GM19099 (cell line): ENCODE data around the gene TGOLN2.

ENCODE experiments used
- POLR2A ChIP-seq: IDR thresholded peaks from 3 replicates; pipeline ENCODE4 v1.6.1; 2011; ENCODE audit warnings: low read depth; ENCODE audit not compliant: insufficient read length; ENCODE audit errors: extremely low read depth

Gene TGOLN2

DNA sequence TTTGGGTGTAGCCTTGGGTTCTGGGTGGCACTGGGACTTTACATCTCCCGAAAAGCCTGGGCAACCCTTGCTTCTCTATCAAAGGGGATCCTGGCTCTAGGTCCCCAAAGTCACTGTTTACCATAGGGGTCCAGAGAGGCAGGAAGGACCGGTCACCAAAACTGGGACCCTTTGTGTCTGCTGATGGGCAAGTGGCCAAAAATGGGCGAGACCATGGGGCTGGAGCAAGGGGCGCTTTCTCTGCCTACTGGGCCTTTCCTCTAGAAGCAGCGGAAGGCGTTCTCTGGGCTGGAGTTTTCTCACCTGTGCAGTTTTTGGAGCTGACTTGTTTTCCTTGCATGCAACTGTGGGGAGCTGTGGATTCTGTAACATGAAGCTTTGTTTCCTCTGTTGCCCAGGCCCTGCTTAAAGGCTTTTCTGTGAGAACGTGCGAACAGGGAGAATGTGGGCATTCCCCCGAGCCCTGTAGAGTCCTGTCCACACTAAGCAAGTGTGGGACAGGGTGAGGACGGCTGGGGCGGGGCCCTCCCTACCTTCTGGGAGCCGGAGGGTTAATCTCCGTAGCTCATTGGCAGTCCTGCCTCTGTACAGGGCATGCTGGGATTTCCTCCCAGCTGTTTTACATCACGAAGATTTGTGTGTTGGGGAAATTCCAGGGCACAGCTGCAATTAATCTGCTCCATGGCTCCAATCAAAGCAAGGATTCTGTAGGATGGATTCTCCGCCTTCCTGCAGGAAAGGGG, 50.2 kb downstream of the TGOLN2 start:
- no peak for TF ChIP-seq POLR2A

DNA sequence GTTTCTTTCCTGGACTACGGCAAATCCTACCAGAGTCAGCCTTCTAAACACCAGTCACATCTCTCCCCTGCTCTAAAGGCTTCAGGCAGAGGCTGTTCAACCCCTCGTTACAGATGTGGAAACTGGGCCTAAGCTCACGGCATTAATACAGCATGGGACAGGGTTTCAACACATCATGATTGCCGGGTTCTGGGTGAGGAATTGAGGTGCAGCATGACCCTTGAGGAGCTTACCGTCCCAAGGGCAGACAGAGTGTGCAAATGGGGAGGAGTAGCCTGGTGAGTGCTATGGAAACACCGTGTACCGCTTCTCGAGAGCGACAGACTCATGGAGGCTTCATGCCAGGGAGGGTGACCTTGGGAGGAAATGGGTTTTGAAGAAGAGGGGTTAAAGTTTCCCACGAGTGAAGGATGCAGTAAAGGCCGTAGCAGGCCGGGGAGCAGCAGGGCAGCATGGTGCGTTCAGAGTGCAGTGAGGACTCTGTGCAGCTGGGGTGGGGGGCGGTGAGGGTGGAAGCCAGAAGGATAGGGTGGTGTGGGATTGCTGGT, 51.1 kb downstream of the TGOLN2 start:
- no peak for TF ChIP-seq POLR2A

DNA sequence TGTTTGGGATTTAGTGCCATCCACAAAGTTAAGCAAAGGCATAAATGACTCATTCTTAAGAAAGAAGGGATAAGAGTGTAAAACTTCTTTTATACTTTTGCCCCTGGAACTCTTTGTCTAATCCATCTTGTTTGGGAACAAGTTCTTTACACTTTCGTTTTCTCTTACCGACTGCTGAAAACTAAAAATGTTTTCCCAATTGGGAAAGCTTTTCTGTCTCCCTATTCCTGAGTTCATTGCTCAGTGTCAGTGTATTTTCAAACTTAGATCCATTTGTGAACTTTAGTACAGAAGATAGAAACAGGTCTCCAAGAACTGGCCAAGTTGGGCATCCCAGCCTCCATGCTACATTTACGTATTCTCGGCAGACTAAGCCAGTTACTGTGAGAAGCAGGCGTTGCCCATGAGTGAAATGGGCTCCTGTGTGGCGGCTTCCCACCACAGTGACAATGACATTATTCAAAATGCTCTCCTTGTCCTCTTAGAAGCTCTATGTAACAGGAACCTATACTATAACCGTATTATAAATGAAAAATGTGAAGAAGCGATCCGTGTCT, 51.7 kb downstream of the TGOLN2 start:
- TF ChIP-seq POLR2A: no peak

DNA sequence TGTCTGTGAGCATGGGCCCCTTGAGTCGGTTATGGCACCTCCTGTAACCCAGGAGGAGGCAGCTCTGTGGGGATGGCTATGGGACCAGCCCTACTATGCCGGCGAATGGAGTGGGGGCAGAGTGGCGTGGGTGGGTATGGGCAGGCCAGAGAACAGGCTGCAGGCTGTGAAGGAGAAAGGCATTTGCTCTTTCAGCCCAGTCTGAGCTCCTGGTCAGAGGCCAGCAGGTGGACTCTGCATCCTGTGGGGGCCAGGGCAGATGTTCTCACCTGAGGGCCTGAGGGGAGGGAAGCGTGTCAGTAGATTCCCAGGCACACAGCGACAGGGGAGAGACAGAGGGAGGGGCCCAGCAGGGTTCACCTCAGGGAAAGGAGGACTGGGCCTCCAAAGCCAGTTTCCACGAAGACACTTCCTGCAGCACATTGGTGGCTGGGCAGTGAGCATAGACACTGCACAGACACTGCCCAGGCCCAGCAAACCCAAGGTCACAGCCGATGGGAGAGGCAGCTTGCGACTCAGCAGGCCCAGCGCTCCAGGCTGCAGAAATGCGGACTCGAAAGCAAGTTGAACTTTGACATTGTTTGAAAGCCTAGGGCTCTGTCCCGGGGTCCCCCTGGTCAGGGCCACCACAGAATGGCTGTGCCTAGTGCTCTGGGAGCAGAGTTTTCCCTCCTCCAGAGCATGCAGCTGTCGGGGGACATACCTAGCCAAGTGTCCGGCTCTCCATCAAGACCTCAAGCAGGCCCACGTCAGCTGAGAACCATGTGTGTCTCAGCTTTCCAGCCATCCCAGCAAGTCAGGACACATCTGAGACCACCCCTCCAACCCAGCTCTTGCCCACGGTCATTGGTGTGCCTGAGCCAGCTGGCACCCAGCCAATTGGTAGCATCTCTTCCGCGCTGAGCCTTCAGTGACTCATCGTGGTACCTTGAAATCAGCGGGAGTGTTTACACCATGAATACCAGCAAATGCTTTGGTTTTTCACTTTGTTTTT, 53.8 kb downstream of the TGOLN2 start:
- no peak for TF ChIP-seq POLR2A

DNA sequence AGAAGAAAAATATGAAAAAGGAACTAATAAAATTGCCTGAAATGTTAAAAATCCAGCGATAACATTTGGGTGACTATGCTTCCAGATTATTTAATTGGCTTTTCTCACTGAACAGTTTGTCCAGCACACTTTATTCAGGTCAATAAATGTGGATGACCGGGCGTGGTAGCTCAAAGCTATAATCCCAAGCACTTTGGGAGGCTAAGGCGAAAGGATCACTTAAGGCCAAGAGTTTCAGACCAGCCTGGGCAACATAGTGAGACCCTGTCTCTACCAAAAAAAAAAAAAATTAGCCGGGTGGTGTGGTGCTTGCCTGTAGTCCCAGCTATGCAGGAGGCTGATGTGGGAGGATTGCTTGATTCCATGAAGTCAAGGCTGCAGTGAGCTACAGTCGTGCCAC, 55.4 kb downstream of the TGOLN2 start:
- TF ChIP-seq POLR2A: no peak

DNA sequence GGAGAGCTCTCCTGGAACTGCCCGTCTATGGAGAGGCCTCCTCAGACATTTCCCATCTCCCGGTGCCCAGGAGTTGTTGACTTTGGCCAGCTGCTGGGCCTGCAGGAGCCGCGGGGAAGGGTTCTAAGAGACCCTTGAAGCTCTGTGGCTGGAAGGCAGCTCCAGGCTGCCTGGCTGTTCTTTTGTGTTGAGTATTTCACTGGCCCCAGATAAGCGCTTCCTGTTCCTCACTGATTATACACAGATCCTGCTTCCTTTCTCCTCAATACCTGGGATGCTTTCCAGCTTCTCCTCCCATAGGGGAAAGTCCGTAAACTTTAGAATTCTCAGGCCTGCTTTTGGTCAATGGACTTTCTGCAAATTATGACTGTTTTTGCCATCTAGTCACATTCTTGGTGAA, 57.8 kb downstream of the TGOLN2 start:
- TF ChIP-seq POLR2A: no peak
